GM12892 (cell line): Measurements from ENCODE around the gene SRPX2.

Experiments
- DNase-seq: peaks from one replicate; pipeline ENCODE4 v3.0.0; 2011; ENCODE audit not compliant: insufficient read length
- FAIRE-seq: peaks from 2 replicates; lab custom pipeline; 2011; peaks lifted over from hg19 to GRCh38; lab: Jason Lieb, UNC
- POLR2A ChIP-seq: IDR thresholded peaks from 2 replicates; pipeline ENCODE4 v1.6.1; 2011; ENCODE audit warnings: low read depth, low read length, control low read depth
- POLR2AphosphoS5 ChIP-seq: IDR thresholded peaks from 2 replicates; pipeline ENCODE4 v1.6.1; 2011; ENCODE audit warnings: low read depth, low read length, control low read depth
- TAF1 ChIP-seq: IDR thresholded peaks from 2 replicates; pipeline ENCODE4 v1.6.1; 2011; ENCODE audit warnings: low read depth, mild to moderate bottlenecking, control low read depth, low read length, borderline replicate concordance

Gene SRPX2

DNA sequence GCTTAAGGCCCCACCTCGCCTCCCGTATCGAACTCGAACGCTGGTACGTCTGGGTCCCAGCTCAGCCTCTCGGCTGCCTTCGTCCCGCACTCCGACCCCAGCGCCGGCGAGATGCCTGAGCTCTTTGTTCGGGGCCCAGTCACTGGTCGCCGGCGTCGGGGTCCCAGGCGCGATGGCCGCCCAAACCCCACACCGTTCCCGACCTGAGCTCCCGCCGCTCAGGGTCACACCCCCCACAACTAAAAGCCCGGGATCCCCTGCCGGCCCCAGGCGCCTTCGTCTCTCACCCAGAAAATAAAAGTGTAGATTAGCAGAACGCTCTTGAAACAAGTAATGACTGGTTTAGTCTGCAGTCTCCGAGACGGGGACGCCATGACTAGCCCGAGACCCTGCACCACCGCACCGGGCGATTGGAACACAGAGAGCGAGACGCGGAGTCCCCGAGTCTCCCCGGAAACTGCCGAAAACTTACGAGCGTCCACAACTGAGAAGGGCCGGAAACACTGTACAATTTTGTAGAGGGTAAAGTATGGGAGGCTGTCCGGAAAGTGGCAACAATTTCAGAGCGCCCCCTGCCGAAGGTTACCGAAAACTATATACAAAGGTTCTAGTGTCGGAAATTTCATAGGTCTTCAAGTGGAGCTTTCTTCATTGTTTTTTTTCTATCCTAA lies 7.5 kb upstream of the SRPX2 start, which contains the start of gene TSPAN6:
TSS of gene TSPAN6 (minus strand) at position 486 of the 671 bp plus-strand sequence. CDS start at position 374, 112 bp downstream.
- FAIRE-seq: peak; percentile 30
- DNase-seq: no peak
- TF ChIP-seq POLR2AphosphoS5: no peak

DNA sequence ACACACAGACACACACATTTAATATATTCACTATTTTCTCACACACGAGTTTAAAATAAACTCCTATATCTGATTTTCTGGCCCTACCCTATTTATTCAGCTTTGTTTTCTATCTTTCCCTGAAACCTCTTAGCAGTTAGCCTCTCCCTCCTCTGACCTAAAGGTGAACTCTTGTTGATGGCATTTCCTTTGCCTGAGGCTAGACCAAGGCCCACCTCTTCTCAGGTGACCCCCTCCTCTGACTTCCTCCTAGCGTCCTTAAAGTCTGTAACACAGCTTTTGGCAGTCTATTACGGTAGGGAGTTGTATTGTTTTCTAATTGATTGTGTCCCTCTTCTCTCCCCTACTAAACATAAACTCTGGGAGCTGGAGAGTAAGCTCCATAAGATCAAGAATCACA lies 1.7 kb upstream of the SRPX2 start:
- DNase-seq (no peak), FAIRE-seq (no peak)
- TF ChIP-seq TAF1 (no peak), POLR2A (no peak), POLR2AphosphoS5 (no peak)

DNA sequence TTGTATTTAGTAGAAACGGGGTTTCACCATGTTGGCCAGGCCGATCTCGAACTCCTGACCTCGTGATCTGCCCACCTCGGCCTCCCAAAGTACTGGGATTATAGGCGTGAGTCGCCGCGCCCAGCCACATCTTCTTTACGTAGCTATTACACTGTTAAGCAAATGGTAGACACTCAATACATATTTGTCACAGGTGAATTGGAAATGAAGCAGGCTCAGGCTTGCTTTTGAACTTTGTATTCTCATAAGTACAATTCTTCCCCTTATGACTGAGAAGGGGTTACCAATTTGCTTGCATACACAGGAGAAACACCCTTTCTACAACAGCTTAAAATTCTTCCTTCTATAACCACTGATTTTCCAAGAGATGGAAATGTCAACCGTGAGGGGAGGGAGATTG lies 787 bp upstream of the SRPX2 start:
- FAIRE-seq: no peak
- no peak for TF ChIP-seq TAF1
- TF ChIP-seq POLR2AphosphoS5: no peak
- TF ChIP-seq POLR2A: no peak
- DNase-seq: no peak

DNA sequence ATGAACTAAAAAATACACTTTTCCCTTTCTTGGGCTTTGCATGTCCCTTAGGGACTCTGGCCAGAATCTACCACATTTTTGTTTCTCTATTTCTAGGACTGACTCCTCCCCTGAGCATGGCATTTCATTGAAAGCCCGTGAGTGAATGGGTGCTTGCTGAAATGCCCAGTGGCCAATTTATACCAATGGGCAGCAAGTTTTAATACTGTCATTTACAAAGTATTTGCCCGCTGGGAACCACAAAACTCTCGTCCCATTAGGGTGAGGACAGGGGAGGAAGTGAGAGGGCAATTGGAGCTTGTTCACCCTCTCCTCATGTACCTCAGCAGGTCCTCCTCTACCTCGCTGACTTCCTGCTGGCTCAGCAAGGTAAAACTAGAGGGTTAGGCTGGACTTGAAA lies 1.1 kb downstream of the SRPX2 start:
- DNase-seq: no peak
- TF ChIP-seq TAF1 (no peak), POLR2AphosphoS5 (no peak), POLR2A (no peak)
- FAIRE-seq: no peak

DNA sequence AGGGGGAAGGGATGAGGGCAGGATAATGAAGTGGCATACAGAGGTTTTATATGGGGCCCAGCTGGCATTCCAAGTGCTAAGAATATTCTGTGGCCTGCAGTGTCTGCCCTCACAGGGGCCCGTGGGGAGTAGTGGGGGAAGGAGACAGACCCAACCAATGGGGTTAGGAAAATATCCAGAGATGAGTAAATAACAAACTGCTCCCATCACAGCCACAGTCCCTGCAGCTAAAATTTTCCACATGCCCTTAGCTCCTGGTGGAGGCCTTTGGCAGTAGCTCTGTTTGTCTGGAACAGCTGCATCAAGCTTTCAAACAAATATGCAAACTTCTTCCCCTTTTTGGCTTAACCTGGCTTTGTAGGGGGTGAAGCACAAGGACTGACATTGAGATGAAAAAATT lies 3.1 kb downstream of the SRPX2 start:
- TF ChIP-seq POLR2A (no peak), TAF1 (no peak), POLR2AphosphoS5 (no peak)
- DNase-seq (no peak), FAIRE-seq (no peak)

DNA sequence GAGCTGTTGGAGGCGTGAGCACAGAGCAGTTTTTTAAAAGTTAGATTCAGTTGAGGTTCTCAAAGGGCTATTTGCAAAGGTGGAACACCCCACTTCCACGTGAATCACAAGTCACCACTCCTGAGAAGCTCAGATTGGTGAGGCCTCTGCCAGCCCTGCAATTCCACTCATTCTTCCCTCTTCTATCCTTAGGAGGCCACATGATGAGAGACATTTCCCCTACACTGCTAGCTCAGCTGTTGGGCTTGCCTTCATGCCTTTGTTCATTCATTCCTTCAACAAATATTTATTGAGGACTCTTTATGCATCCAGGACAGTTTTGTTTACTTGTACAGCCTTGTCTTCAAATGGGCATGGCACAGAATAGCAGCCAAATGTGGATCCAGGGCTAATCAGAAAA lies 3.7 kb downstream of the SRPX2 start:
- DNase-seq (no peak), FAIRE-seq (no peak)
- TF ChIP-seq TAF1 (no peak), POLR2A (no peak), POLR2AphosphoS5 (no peak)

DNA sequence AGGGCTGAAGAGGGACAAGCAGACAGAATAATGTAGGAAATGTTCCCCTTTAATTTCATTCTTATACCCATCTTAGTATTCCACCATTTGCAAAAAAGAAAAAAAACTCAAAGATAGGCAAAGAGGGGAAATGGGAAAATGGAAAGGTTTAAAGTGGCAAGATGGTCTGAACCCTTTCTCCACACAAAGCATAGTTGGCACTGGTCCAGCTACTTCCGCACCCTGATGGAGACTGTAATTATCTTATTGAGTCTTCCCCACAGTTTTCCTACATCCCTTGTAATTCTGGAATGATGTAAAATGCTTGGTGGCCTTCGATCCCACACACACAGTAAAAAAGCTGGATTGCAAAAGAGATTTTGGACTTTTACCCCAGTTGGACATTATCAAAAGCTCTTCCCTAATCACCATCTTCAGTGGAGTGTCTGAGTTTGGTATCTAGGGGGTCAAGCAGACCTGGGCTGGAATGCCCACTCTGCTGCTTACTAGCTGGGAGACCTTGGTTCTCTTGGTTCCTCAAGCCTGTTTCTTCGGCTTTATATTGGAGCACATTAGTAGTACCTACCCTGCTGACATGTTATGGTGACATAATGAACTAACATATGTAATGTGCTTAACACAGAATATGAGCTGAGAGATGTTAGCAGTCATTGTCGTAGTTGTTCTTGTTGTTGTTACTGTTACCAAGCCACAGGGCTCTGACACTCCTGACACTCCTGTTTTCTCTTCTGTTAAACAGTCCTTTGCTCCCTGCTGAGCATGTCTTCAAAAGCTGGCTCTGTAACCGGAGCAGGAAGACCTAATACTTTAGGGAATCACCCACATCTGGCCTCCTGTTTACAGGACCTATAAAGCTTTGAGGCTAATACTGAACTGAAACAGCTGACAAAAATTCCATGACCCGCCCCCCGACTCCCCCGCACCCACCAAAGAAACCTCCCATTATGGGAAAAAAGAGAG lies 4.7 kb downstream of the SRPX2 start:
- no peak for TF ChIP-seq POLR2A
- no peak for TF ChIP-seq POLR2AphosphoS5
- no peak for TF ChIP-seq TAF1
- DNase-seq (no peak), FAIRE-seq (no peak)

DNA sequence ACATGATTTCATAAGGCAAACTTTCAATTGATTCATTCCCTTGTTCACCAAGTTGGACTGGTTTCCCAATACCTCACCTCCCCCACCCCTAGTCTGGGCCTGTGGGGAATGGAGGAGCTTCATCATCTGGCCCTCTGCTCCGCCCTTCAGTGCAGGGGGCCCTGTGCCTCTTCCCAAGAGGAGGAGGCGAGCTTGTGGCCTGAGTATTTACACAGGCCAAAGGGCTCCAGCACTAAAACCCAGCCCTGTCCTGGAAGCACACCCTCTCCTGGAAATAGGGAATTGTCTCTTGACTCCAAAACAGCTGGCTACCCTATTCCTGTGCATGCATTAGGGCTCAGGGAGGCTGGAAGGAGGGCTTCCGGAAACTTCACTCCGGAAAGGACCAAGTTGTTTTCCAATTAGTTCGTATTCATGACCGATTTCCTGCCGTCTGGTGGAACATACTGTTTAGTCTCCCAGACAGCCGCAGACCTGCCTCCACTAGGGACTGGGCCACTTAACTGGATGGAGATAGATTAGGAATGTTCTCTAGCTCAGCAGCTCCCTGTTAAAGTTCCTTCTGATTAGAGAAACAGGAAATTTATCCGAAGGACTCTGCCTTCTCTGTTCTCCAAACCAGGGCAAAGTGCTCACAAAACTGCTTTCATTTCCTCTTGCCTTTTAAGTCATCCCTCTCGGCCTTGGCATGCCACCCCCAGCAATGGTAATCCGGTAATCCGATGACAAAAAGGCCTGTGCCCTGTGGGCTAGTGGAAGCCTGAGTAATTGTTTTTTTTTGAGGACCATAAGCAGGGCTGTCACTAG lies 5.8 kb downstream of the SRPX2 start:
- TF ChIP-seq POLR2A (no peak), TAF1 (no peak), POLR2AphosphoS5 (no peak)
- FAIRE-seq (no peak), DNase-seq (no peak)

DNA sequence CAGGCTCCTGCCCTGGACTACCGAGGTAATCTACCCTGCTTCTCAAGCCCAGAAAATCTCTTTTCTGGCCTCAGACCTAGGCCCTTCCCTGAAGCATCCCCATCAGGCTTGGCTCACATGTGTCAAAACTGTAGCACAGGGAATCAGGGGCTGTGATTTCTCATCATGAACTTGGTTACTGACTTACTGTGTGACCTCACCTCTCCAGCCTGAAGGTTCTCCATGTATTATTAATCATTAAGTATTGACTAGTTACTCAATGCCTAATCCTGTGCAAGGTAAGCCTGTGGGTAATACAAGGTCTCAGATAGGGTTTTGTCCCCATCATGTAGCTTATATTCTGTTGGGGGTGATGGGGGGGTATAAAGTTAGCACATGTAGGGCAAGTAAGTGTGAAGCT lies 6.8 kb downstream of the SRPX2 start:
- DNase-seq (no peak), FAIRE-seq (no peak)
- TF ChIP-seq POLR2AphosphoS5: no peak
- TF ChIP-seq POLR2A: no peak
- no peak for TF ChIP-seq TAF1

DNA sequence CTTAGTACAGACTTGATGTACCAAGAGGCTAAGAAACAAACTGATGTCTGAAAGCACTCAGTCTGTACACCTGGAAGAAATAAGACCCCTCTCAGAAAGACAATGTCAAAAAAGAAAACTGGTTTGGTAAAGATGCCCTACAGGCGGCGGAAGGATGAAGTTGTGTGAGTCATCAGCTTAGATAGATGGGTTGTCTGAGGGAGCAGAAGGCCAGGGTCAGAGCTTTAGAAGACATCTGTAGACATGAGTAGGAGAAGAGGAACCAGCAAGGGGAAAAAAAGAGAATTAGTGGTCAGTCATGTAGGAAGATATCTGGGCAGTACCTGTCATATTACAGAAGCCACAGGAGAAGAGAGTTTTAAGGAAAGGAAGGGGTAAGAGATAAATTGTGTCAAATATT lies 8.3 kb downstream of the SRPX2 start:
- DNase-seq (no peak), FAIRE-seq (no peak)
- TF ChIP-seq POLR2AphosphoS5 (no peak), TAF1 (no peak), POLR2A (no peak)

DNA sequence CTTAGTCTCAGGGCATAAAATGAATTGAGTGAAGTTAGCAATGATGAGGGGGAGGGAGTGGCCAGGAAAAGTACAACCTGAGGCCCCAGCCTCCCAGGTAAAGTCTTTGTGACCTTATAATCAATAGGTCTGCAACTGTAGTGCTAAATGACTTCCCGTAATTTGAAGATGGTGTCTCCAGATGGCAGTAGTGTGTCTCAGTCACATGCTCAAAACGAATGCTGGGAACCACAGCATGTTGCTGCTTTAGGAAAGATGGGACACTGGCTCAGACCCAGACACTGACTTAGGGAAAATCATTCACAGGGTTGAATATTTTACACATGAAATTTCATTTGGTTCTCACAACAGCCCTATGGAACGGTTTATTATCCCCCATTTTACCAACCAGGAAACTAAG lies 10.3 kb downstream of the SRPX2 start:
- no peak for FAIRE-seq
- no peak for DNase-seq

DNA sequence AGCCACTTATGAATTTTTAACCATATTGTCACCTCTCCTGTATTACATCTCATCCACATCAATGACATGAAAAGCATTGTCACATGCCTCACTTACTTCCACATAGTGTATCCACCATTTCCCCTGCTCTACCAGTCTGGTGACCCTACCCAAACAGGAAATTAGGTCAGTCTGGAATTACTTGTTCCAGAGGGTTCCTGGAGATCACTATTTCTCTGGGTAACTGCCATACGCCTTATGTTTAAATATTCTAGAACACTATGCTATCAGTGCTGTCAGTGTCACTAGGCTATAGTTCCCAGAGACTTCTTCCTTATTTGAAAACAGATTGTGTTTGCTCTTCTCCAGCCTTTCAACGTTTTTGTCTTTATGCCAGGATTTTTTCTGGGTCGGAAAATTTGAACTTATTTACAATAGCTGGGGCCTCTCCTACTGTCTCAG lies 15.0 kb downstream of the SRPX2 start:
- DNase-seq (no peak), FAIRE-seq (peak; percentile 36)
- TF ChIP-seq TAF1: no peak
- no peak for TF ChIP-seq POLR2A
- no peak for TF ChIP-seq POLR2AphosphoS5

More for the DNA sequence above, 10.3 kb downstream of the SRPX2 start:
- TF ChIP-seq TAF1 (no peak), POLR2AphosphoS5 (no peak), POLR2A (no peak)
